ENCODE results near the gene VIL1.

VIL1 gene

DNA sequence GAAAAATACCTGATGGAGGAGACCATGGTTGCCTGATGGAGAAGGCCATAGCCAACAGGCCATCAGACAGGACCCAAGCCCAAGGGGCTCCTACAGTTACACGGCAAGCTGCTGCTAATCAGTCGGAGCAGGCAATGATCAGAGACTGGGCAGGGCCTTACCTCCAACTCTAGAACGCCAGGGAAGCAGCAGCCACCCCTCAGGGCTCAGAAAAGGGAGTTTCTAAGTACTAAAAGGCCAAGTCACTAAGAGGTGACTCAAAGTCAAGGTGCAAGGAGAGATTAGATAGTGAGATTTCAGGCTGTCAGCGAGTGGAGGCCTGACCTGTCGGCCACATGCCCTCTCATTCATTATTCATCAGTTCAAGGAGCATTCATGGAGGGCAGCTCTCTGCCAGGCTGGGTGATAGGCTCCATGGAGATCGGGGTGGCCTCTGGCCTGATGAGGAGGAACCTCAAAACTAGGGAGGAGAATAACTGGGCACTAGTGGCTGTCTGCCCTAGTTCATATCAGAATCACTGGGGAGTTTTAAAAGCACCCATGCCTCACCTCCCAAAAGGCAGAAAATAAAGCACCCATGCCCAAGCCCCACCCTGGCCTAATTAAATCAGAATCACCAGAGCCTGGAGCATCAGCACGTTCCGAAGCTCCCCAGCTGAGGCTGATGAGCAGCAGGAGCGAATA lies 3.6 kb downstream of the VIL1 start:
- no peak overlapping the region for H3K4me3 ChIP-seq (replicated peaks; ENCODE audit: insufficient read depth, low read length)
- DNase-seq (ENCODE audit: low read depth in 1 of 2, low spot score in 1 of 2), result no peak
- H3K27ac ChIP-seq (replicated peaks), result no peak overlapping the region
- H3K27me3 ChIP-seq (ENCODE audit: insufficient read depth, poor library complexity, severe bottlenecking), result no peaks in the 10 kb centered on the region
- TF ChIP-seq GABPA (IDR thresholded peaks at IDR 0.05; ENCODE audit: low read depth) (no peak), POLR2AphosphoS5 (IDR thresholded peaks at IDR 0.05; ENCODE audit: low read depth) (no peak), SPI1 (IDR thresholded peaks at IDR 0.05; ENCODE audit: borderline replicate concordance, low read depth) (no peak)
- TF ChIP-seq, protein P1, sequence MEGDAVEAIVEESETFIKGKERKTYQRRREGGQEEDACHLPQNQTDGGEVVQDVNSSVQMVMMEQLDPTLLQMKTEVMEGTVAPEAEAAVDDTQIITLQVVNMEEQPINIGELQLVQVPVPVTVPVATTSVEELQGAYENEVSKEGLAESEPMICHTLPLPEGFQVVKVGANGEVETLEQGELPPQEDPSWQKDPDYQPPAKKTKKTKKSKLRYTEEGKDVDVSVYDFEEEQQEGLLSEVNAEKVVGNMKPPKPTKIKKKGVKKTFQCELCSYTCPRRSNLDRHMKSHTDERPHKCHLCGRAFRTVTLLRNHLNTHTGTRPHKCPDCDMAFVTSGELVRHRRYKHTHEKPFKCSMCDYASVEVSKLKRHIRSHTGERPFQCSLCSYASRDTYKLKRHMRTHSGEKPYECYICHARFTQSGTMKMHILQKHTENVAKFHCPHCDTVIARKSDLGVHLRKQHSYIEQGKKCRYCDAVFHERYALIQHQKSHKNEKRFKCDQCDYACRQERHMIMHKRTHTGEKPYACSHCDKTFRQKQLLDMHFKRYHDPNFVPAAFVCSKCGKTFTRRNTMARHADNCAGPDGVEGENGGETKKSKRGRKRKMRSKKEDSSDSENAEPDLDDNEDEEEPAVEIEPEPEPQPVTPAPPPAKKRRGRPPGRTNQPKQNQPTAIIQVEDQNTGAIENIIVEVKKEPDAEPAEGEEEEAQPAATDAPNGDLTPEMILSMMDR (IDR thresholded peaks at IDR 0.05; ENCODE audit: insufficient read depth, low read length), result no peak
- TF ChIP-seq, protein P2, sequence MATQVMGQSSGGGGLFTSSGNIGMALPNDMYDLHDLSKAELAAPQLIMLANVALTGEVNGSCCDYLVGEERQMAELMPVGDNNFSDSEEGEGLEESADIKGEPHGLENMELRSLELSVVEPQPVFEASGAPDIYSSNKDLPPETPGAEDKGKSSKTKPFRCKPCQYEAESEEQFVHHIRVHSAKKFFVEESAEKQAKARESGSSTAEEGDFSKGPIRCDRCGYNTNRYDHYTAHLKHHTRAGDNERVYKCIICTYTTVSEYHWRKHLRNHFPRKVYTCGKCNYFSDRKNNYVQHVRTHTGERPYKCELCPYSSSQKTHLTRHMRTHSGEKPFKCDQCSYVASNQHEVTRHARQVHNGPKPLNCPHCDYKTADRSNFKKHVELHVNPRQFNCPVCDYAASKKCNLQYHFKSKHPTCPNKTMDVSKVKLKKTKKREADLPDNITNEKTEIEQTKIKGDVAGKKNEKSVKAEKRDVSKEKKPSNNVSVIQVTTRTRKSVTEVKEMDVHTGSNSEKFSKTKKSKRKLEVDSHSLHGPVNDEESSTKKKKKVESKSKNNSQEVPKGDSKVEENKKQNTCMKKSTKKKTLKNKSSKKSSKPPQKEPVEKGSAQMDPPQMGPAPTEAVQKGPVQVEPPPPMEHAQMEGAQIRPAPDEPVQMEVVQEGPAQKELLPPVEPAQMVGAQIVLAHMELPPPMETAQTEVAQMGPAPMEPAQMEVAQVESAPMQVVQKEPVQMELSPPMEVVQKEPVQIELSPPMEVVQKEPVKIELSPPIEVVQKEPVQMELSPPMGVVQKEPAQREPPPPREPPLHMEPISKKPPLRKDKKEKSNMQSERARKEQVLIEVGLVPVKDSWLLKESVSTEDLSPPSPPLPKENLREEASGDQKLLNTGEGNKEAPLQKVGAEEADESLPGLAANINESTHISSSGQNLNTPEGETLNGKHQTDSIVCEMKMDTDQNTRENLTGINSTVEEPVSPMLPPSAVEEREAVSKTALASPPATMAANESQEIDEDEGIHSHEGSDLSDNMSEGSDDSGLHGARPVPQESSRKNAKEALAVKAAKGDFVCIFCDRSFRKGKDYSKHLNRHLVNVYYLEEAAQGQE (IDR thresholded peaks at IDR 0.05; ENCODE audit: insufficient replicate concordance, low read depth), result no peak

DNA sequence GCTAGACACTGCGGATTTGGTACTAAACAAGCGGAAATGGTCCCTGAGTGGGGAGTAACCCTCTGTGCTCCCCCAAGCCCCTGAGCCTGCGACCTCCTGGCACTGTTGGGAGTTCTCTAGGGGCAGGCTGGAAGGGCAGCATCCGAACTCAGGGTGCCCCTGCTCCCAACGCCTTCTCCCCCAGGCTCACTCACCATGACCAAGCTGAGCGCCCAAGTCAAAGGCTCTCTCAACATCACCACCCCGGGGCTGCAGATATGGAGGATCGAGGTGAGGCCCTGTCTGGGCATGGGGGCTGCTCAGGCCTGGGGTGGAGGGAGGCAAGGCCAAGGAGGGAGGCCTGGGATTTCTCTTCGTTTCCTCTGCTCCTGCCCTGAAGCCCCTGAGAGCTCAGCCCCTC lies 4.7 kb downstream of the VIL1 start:
- Histone ChIP-seq H3K27me3 (ENCODE audit: insufficient read depth, poor library complexity, severe bottlenecking) (no peaks in the 10 kb centered on the region), H3K27ac (replicated peaks) (no peak overlapping the region), H3K4me3 (replicated peaks; ENCODE audit: insufficient read depth, low read length) (no peak overlapping the region)
- TF ChIP-seq, protein P1 (IDR thresholded peaks at IDR 0.05; ENCODE audit: insufficient read depth, low read length), result no peak
- TF ChIP-seq, protein P2 (IDR thresholded peaks at IDR 0.05; ENCODE audit: insufficient replicate concordance, low read depth), result no peak
- TF ChIP-seq GABPA (IDR thresholded peaks at IDR 0.05; ENCODE audit: low read depth), result no peak
- no peak for TF ChIP-seq SPI1 (IDR thresholded peaks at IDR 0.05; ENCODE audit: borderline replicate concordance, low read depth)
- TF ChIP-seq POLR2AphosphoS5 (IDR thresholded peaks at IDR 0.05; ENCODE audit: low read depth), result no peak
- no peak for DNase-seq (ENCODE audit: low read depth in 1 of 2, low spot score in 1 of 2)

DNA sequence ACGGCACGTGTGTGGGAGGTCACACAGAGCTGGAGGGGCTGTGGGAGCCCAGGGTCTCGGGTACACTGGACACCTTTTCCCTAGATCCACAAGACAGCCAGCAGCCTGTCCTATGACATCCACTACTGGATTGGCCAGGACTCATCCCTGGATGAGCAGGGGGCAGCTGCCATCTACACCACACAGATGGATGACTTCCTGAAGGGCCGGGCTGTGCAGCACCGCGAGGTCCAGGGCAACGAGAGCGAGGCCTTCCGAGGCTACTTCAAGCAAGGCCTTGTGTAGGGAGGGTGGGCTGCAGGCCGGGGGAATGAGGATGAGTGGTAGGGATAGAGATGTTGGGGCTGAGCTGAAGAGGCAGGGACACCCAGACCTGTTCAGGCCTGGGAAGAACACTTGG lies 6.6 kb downstream of the VIL1 start:
- no peak for DNase-seq (ENCODE audit: low read depth in 1 of 2, low spot score in 1 of 2)
- no peaks in the 10 kb centered on the region for H3K27me3 ChIP-seq (ENCODE audit: insufficient read depth, poor library complexity, severe bottlenecking)
- no peak overlapping the region for H3K4me3 ChIP-seq (replicated peaks; ENCODE audit: insufficient read depth, low read length)
- TF ChIP-seq POLR2AphosphoS5 (IDR thresholded peaks at IDR 0.05; ENCODE audit: low read depth), result no peak
- H3K27ac ChIP-seq (replicated peaks), result no peak overlapping the region

DNA sequence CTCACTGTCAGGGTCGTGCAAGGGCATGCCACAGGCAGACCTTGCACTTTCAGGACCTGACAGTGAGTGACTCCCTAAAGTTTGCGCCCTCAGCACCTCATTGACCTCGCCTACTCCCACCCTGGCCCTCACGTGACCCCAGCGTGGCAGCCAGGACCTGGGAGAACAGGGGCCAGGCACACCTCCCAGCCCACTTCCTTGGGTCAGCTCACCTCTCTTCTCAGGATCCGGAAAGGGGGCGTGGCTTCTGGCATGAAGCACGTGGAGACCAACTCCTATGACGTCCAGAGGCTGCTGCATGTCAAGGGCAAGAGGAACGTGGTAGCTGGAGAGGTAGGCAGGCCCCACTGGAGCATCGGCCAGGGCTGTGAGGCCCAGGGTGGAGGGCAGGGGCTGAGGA lies 8.8 kb downstream of the VIL1 start:
- no peak for DNase-seq (ENCODE audit: low read depth in 1 of 2, low spot score in 1 of 2)
- Histone ChIP-seq H3K4me3 (replicated peaks; ENCODE audit: insufficient read depth, low read length) (no peak overlapping the region), H3K27ac (replicated peaks) (no peak overlapping the region), H3K27me3 (ENCODE audit: insufficient read depth, poor library complexity, severe bottlenecking) (no peaks in the 10 kb centered on the region)
- TF ChIP-seq GABPA (IDR thresholded peaks at IDR 0.05; ENCODE audit: low read depth) (no peak), SPI1 (IDR thresholded peaks at IDR 0.05; ENCODE audit: borderline replicate concordance, low read depth) (no peak), POLR2AphosphoS5 (IDR thresholded peaks at IDR 0.05; ENCODE audit: low read depth) (no peak)
- TF ChIP-seq, protein P2 (IDR thresholded peaks at IDR 0.05; ENCODE audit: insufficient replicate concordance, low read depth), result no peak
- TF ChIP-seq, protein P1 (IDR thresholded peaks at IDR 0.05; ENCODE audit: insufficient read depth, low read length), result no peak

Measured in HL-60 (cell line).